SK-MEL-5 (cell line): ENCODE results near the gene MLLT3. TPM values are rescaled to one million over a fixed set of nuclear protein-coding genes. Genes with fewer than 3 reads are reported as not detected.

ENCODE experiments used
- DNase-seq: peaks from one replicate; pipeline ENCODE4 v3.0.0-alpha.2; 2016; ENCODE audit warnings: low read depth, low spot score
- in situ Hi-C: cut with HindIII; loops from 2 replicates; pipeline ENCODE4 v1.10.0; 2016; ENCODE audit warnings: low sequenced_read_pairs, high pct_unique_total_duplicates, low pct_unique_long_range_greater_than_20kb
- total RNA-seq: library from RNA; depleted of rRNA; stranded (reverse); fragments of >200 nt; shearing (Covaris generic); gene quantifications from 2 replicates; pipeline ENCODE4 v1.2.3, GENCODE V29; 2014

Gene MLLT3
- total RNA-seq, 1 experiment from 2014 or later: 24.2 TPM

GRCh38 chr9:20509466-20509865, 112.8 kb downstream of the MLLT3 start:
- in situ Hi-C loops: no loop called here
- no peak for DNase-seq

DNA sequence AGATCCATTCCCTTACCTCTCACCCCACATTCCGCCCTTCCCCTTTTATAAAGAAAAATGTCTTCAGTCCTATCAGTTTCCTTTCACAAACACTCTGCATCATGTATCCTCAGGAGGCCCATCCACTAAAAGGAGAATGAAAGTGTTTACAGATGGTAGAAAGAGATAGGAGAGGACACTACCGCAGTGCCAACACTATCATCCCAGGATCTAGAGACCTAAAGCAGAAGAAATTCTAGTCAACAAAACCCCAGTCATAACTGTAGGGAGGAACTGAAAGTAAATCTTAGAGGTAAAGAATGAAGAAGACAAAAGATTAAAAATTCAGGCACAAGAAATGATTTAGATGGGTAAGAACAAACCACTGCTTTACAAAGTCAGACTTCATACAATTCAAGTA, 114.1 kb downstream of the MLLT3 start:
- in situ Hi-C loops: no loop called here

GRCh38 chr9:20507431-20507830, 114.9 kb downstream of the MLLT3 start:
- in situ Hi-C loops: no loop called here
- no peak for DNase-seq

More for the DNA sequence above, 114.1 kb downstream of the MLLT3 start:
- DNase-seq: no peak

- no peak for DNase-seq
- in situ Hi-C loops: no loop called here
Measured at GRCh38 chr9:20506099-20506900, 116.0 kb downstream of the MLLT3 start.

GRCh38 chr9:20505574-20505973, 116.7 kb downstream of the MLLT3 start:
- in situ Hi-C loops: no loop called here
- no peak for DNase-seq

DNA sequence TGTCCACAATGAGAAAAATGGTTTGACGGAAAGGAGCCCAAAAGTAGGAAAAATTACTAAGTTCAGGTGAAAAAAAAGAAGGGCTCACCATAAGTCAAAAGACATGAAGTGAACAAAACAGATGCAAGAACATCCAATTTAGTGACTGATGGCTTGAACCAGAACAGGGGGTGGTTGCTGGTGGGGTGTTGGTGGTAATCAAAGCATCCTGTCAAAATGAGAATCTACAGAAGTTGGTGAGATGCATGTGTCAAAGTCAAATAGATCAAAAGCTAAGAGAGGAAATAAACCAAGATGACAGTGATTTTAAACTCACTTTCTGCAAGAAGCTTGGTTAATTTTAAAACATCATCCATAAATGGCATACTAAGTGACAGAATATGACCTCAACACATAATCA, 117.4 kb downstream of the MLLT3 start:
- DNase-seq: no peak
- in situ Hi-C loops: no loop called here

DNA sequence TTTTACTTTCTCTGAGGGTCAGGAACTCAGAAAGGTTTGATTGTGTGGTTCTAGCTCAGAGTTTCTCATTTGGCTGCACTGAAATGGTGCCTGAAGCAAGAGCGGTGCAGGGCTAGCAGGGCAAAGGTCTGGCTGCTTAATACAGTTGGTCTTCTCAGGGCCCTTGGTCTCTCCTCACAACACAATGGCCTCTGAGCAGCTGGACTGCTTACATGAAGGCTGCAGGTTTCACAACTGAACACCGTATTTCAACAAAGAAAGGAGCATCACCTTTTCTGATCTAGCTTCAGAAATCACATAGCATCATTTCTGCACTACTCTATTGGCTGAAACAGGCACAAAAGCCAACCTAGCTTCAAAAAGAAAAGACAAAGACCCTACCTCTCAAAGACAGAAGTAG, 122.2 kb downstream of the MLLT3 start:
- in situ Hi-C loops: no loop called here

GRCh38 chr9:20499013-20499412, 123.3 kb downstream of the MLLT3 start:
- in situ Hi-C loops: no loop called here
- no peak for DNase-seq

More for the DNA sequence above, 122.2 kb downstream of the MLLT3 start:
- DNase-seq: no peak

- DNase-seq: no peak
Measured at GRCh38 chr9:20496328-20496727, 126.0 kb downstream of the MLLT3 start.

DNA sequence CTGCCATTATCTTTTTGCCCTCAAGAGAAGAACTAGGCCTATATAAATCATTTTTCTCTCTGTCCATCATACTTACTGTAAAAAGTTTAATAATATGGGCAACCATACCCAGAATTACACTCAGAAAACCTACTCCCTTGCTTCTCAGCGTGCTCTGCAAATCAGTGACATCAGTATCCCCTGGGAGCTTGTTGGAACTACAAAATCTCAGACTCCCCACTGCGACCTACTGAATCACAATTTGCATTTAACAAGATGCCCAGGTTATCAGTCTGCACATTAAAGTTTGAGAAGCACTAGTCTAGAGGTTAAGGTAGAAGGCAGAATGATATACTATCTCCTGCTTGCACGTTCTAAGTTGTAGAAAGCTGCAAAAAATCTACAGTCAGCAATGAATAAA, 127.2 kb downstream of the MLLT3 start:
- DNase-seq: no peak
- in situ Hi-C loops: no loop called here

More at GRCh38 chr9:20496328-20496727, 126.0 kb downstream of the MLLT3 start:
- in situ Hi-C loops: no loop called here

DNA sequence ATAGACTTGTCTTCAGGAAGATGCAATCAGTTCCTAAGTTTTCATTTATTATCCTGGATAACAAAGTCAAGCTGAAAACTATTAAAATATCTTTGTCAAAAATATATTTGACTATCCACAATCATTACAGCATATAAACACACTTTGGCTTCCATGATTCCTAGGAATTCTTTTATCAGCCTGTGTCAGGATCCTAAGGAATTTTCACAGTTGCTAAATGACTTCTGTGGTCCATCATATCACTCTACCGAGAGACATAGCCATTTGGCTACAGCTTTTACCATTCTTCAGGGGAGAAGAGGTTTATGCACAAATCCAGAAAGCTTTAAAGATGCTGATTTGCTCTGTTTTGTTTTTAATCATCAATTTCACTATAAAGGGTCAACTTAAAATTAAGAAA, 128.3 kb downstream of the MLLT3 start:
- DNase-seq: no peak
- in situ Hi-C loops: no loop called here

- DNase-seq: no peak
- in situ Hi-C loops: no loop called here
Measured at GRCh38 chr9:20492772-20493171, 129.5 kb downstream of the MLLT3 start.

- DNase-seq: no peak
- in situ Hi-C loops: no loop called here
Measured at GRCh38 chr9:20491612-20492011, 130.7 kb downstream of the MLLT3 start.

- in situ Hi-C loops: no loop called here
- no peak for DNase-seq
Measured at GRCh38 chr9:20490246-20490834, 132.0 kb downstream of the MLLT3 start.

DNA sequence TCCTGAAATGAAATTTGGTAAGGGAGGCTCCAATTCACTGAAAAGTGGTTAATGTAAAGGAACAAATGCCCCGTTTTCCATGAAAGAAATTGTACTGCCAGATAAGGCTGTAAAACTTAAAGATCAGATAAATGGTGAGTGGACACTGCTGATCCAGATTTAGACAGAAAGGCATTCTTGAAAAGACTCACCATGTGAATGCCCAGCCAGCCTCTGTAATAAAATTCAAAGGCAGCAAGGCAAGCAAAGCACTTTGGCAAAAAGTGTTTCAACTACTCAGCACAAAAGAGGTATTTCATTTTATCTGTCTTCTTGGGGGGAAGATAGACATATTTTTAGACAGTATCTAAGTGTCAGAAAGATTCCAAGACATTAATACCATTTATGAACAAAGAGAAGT, 133.6 kb downstream of the MLLT3 start:
- DNase-seq: no peak
- in situ Hi-C loops: no loop called here

DNA sequence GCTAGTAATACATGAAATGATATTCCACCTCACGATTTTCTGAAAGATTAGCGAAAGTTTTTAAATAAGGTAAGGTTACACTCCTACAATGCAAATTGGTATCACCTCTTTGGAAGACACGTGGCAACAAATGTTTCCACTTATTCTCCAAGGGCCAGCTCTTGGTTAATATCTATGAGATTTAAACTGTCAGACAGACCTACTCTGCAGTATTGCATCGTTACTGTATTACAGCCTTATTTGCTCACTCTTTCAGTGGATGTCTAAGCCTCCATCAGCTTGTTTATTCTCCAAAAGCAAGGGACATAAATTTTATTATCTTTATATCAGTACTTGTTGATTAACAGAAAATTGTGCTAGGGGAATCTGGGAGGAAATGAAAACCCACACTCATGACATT, 135.7 kb downstream of the MLLT3 start:
- in situ Hi-C loops: no loop called here
- no peak for DNase-seq

DNA sequence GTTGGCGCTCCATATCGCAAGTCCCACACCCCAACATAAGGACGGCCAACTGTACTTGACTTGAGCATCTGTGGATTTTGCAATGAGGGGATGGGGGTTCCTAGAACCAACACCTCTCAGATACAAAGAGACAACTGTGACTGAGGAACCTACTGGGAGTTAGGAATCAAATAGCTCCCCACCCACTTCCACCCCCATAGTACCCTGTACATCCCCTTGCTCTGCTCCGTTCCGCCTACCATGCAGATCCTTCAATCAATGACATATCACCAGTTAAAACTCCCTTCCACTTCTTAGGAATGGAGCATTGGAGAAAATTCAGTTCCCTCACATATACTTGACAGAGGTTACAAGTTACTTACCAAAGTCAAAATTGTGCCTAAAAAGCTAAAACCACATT, 140.9 kb downstream of the MLLT3 start:
- in situ Hi-C loops: no loop called here
- no peak for DNase-seq

DNA sequence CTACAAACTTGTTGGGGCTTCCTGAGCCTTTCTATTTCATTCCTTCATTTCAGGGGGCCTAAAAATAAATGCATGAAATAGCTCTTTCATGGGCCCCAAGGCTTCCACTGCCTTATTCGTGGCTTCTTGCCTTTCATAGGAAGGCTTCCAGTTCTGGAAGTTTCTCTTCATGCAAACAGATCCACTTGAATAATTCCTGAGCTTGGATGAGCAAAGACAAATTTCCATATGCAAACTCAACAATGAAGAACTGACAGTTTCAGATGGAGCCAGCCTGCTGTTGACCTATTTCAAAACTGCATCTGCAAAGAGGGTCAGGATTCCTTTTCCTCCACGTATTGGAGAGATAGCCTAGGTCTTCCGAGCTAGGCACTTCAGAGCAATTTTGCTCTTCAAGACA, 142.1 kb downstream of the MLLT3 start:
- DNase-seq: no peak
- in situ Hi-C loops: no loop called here

DNA sequence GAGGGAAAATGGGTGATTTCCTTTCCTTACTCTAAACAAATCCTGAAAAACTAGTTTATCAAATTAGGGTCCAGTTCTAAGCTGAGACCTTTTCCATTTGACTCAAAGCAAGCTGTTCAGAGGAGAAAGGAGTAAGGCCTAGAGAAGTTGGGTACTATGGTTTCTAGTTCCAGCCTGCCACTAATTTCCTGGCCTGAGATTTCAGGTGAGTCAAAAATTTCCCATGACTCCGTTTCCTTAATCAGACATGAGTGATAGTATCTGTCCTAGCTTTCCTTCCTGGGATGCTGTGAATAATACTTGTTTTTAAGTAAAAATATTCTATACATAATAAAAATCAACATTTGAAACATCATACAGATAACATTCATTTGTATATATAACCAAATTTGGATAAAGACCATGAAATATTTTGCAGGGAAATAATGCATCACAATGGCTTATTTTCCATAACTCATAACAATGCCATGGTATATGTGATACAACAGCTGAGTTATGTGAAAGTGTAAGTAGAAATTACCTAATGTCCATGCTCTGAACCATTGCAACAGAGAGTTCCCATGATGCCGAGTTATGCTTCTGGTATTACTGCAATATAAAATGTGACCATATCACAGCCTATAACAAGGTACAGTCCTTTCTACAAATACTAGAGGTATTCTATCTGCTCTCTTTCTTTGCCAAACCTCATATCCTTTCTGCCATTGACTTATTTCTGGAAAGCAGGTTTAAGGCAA, 142.7 kb downstream of the MLLT3 start:
- DNase-seq: no peak
- in situ Hi-C loops: no loop called here
